Caco-2 (cell line): ENCODE data around the gene COL26A1. TPM values are rescaled to one million over a fixed set of nuclear protein-coding genes. Genes with fewer than 3 reads are reported as not detected.

ENCODE experiments used
- BruUV-seq: library from RNA; stranded (reverse); fragments of 400-500 nt; replicated peaks from 2 replicates; lab custom pipeline; 2021; lab: Mats Ljungman, UMichigan
- CTCF ChIA-PET: fragments of 300-600 bp; sonication (Branson Sonifier 250); formaldehyde crosslinking; loops from one replicate; lab custom pipeline; 2022; ENCODE audit warnings: antibody characterized with exemption; lab: Charles Lee
- POLR2A ChIA-PET: fragments of 300-600 bp; sonication (Branson Sonifier 250); formaldehyde crosslinking; loops from one replicate; lab custom pipeline; 2022; ENCODE audit warnings: antibody characterized with exemption; lab: Charles Lee
- DNase-seq, 2 experiments: peaks; one replicate each; pipeline versions ENCODE4 v3.0.0 to v3.0.0-alpha.2; 2020 to 2022
- H3K27me3 ChIP-seq: replicated peaks from 2 replicates; pipeline ENCODE4 v1.6.0; 2011; ENCODE audit warnings: low read length; ENCODE audit not compliant: control insufficient read depth, insufficient read depth
- H3K36me3 ChIP-seq: 2 replicates; pipeline ENCODE4 v1.5.1; 2011; ENCODE audit warnings: low read length; ENCODE audit not compliant: control insufficient read depth, insufficient read depth
- H3K4me1 ChIP-seq: fragments of 250-450 bp; sonication (Bioruptor Pico); 2 replicates; pipeline ENCODE4 v1.5.1; 2020; ENCODE audit warnings: mild to moderate bottlenecking
- H3K4me3 ChIP-seq: 2 replicates; pipeline ENCODE4 v1.5.1; 2011; ENCODE audit warnings: low read depth, mild to moderate bottlenecking, control low read depth, low read length
- H3K9me3 ChIP-seq: fragments of 250-450 bp; sonication (Bioruptor Pico); 2 replicates; pipeline ENCODE4 v1.5.1; 2020; ENCODE audit warnings: mild to moderate bottlenecking, moderate library complexity
- H3K27ac Mint-ChIP-seq: one replicate; pipeline ENCODE4 v1.8.0; 2022; ENCODE audit warnings: mixed read lengths; ENCODE audit not compliant: unreplicated experiment
- H3K27me3 Mint-ChIP-seq: one replicate; pipeline ENCODE4 v1.8.0; 2022; ENCODE audit warnings: mixed read lengths; ENCODE audit not compliant: insufficient read depth, unreplicated experiment
- H3K36me3 Mint-ChIP-seq: one replicate; pipeline ENCODE4 v1.8.0; 2022; ENCODE audit warnings: mild to moderate bottlenecking, mixed read lengths; ENCODE audit not compliant: insufficient read depth, unreplicated experiment
- H3K4me1 Mint-ChIP-seq: one replicate; pipeline ENCODE4 v1.8.0; 2022; ENCODE audit warnings: low read depth, mixed read lengths; ENCODE audit not compliant: unreplicated experiment
- H3K4me3 Mint-ChIP-seq: one replicate; pipeline ENCODE4 v1.8.0; 2022; ENCODE audit warnings: mild to moderate bottlenecking, moderate library complexity, mixed read lengths; ENCODE audit not compliant: unreplicated experiment
- H3K9me3 Mint-ChIP-seq: one replicate; pipeline ENCODE4 v1.8.0; 2022; ENCODE audit warnings: mixed read lengths; ENCODE audit not compliant: unreplicated experiment
- CTCF ChIP-seq, 2 experiments: fragments of 200-600 bp in 1 of 2; IDR thresholded peaks; 1 replicate in 1 of 2; 2 replicates in 1 of 2; pipeline versions ENCODE4 v1.5.1 to v1.8.0; 2011 to 2022; ENCODE audit warnings: antibody characterized with exemption in 1 of 2, control low read depth in 1 of 2, inconsistent platforms in 1 of 2, low read depth in 1 of 2, low read length in 1 of 2, mild to moderate bottlenecking in 1 of 2, moderate library complexity in 1 of 2; ENCODE audit not compliant: insufficient read depth in 1 of 2, severe bottlenecking in 1 of 2, unreplicated experiment in 1 of 2
- intact Hi-C: fragments of 100-400 bp; cut with micrococcal nuclease; formaldehyde crosslinking; loops from one replicate; pipeline ENCODE4 v1.10.0; 2022; ENCODE audit not compliant: unreplicated experiment
- total RNA-seq: library from RNA; stranded (reverse); gene quantifications from 2 replicates; pipeline ENCODE4 v1.2.3, GENCODE V29; 2022

Gene COL26A1
- total RNA-seq, 1 experiment from 2014 or later, result 23.3 TPM

GRCh38 chr7:101562531-101563197 lies 200.0 kb downstream of the COL26A1 start:
- TF ChIP-seq CTCF (IDR thresholded peaks at IDR 0.05; ENCODE audit: insufficient read depth in 1 of 2, low read depth in 1 of 2, low read length in 1 of 2, severe bottlenecking in 1 of 2, unreplicated experiment in 1 of 2), result no peak
- H3K36me3 Mint-ChIP-seq, result peaks cover 13% of the 10 kb centered on the region
- Histone ChIP-seq H3K9me3 (no peaks in the 10 kb centered on the region), H3K4me3 (no peak overlapping the region), H3K27me3 (no peaks in the 10 kb centered on the region), H3K4me1 (no peaks in the 10 kb centered on the region; the same call in 1 of the 2 replicates), H3K36me3 (no peaks in the 10 kb centered on the region)
- no TSS peak for BruUV-seq
- H3K27ac Mint-ChIP-seq, result no peak overlapping the region
- no peaks in the 10 kb centered on the region for H3K27me3 Mint-ChIP-seq
- H3K4me1 Mint-ChIP-seq, result peaks cover 6% of the 10 kb centered on the region
- intact Hi-C loops, result no loop called here
- ChIA-PET POLR2A (interaction anchor here (0.5 to 0.6 kb wide), 2 partner anchors 35 to 472 kb away, joined by 5 to 6 read pairs; no protein-coding TSS in a partner anchor), CTCF (interaction anchor here (1.3 kb wide), 1 partner anchor 20 kb away, joined by 5 read pairs; no protein-coding TSS in a partner anchor)
- no peak overlapping the region for H3K4me3 Mint-ChIP-seq
- peak in 1 of 2 experiments; percentile 21 for DNase-seq
- no peaks in the 10 kb centered on the region for H3K9me3 Mint-ChIP-seq

DNA sequence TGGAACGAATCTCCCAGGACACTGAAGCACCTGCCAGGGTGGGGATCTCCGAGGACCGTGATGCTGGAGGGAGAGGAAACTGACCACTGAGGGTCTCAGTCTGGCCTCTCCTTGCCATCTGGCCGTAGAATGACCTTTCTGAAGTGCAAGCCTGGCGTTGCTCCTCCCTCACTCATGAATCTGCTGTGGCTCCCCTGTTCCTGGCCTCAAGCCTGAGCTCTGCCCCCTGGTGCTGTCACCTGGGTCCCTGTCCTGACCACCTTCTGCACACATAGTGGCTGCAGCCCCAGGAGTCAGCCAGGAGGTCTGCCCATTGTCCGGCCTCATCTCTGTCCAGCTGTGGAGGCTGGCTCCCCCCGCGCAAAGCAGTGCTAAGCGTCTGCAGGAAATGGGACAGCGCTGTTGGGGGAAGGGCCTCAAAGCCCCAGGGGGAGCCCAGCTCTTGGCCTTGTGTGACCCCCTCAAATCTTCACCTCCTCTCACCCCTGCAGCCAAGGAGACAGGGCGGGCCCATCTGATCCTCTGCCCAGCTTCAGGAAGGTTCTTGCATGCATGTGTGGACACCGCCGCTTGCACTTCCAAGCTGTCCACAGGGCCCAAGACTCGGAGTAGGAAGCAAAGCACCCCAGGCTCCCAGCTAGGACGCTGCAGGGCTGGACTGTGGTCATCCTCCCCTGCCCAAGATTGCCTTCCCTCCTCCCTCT lies 200.7 kb downstream of the COL26A1 start:
- POLR2A ChIA-PET, result interaction anchor here (0.5 to 0.6 kb wide), 2 partner anchors 35 to 471 kb away, joined by 5 to 6 read pairs; no protein-coding TSS in a partner anchor
- H3K27me3 Mint-ChIP-seq, result no peaks in the 10 kb centered on the region
- CTCF ChIA-PET, result interaction anchor here (1.3 kb wide), 1 partner anchor 21 kb away, joined by 5 read pairs; no protein-coding TSS in a partner anchor

More for the DNA sequence above, 200.7 kb downstream of the COL26A1 start:
- no peaks in the 10 kb centered on the region for H3K36me3 ChIP-seq
- no peaks in the 10 kb centered on the region for H3K27me3 ChIP-seq
- no peak for TF ChIP-seq CTCF (IDR thresholded peaks at IDR 0.05; ENCODE audit: insufficient read depth in 1 of 2, low read depth in 1 of 2, low read length in 1 of 2, severe bottlenecking in 1 of 2, unreplicated experiment in 1 of 2)
- Mint-ChIP-seq H3K9me3 (no peaks in the 10 kb centered on the region), H3K27ac (no peak overlapping the region), H3K4me1 (peaks cover 6% of the 10 kb centered on the region), H3K4me3 (no peak overlapping the region), H3K36me3 (peaks cover 13% of the 10 kb centered on the region)
- no peaks in the 10 kb centered on the region for H3K9me3 ChIP-seq
- no peaks in the 10 kb centered on the region; the same call in 1 of the 2 replicates for H3K4me1 ChIP-seq
- peak in 1 of 2 experiments; percentile 35 for DNase-seq
- intact Hi-C loops, result no loop called here
- no peak overlapping the region for H3K4me3 ChIP-seq
- no TSS peak for BruUV-seq
